Measurements from ENCODE around the gene HSBP1. TPM values are rescaled to one million over a fixed set of nuclear protein-coding genes. Genes with fewer than 3 reads are reported as not detected.

The HSBP1 gene
- total and polyA plus RNA-seq, 9 of the 15 experiments (the other 6 are each of a cell fraction or from before 2014, with no cell fraction given), result 84.9 to 677 (median 204) TPM

DNA sequence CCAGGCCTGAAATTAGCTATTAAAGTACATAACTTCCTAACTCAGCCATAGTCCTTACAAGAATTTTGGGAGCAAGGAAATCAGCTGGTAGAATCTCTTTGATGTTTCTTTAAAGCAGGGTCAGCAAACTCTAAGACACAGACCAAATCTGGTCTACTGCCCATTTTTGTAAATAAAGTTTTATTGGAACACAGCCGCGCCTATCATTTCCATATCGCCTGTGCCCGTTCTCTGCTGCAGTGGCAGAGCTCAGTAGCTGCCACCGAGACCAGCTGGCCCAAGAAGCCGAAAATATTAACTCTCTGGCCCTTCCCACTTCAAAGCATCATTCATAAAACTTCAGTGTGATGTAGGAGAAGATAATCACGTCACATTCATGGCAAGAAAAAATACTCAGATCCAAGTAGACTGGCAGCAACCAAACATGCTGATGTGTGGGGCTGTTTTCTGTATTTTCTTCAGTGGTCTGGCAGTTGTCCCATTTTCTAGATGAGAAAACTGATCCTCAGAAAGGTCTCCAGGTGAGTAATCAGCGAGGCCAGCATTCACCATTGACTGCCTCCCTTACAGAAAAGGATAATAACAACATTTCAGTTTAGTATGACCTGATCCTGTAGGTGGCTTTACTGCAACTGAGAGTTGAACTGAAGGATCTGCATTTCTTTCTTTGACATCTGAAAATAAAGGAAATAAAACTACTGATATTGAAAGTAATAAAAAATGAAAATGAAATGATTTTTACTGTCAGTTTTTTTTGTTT, 18.0 kb upstream of the HSBP1 start (continued):
- TF ChIP-seq ZBTB40 (IDR thresholded peaks at IDR 0.05), result peak; percentile 95
- TF ChIP-seq ZBTB40 (CRISPR knock-in tag; IDR thresholded peaks at IDR 0.05), result peak; percentile 76
- TF ChIP-seq WHSC1 (IDR thresholded peaks at IDR 0.05; ENCODE audit: low read length), result no peak
- TF ChIP-seq, protein P1, sequence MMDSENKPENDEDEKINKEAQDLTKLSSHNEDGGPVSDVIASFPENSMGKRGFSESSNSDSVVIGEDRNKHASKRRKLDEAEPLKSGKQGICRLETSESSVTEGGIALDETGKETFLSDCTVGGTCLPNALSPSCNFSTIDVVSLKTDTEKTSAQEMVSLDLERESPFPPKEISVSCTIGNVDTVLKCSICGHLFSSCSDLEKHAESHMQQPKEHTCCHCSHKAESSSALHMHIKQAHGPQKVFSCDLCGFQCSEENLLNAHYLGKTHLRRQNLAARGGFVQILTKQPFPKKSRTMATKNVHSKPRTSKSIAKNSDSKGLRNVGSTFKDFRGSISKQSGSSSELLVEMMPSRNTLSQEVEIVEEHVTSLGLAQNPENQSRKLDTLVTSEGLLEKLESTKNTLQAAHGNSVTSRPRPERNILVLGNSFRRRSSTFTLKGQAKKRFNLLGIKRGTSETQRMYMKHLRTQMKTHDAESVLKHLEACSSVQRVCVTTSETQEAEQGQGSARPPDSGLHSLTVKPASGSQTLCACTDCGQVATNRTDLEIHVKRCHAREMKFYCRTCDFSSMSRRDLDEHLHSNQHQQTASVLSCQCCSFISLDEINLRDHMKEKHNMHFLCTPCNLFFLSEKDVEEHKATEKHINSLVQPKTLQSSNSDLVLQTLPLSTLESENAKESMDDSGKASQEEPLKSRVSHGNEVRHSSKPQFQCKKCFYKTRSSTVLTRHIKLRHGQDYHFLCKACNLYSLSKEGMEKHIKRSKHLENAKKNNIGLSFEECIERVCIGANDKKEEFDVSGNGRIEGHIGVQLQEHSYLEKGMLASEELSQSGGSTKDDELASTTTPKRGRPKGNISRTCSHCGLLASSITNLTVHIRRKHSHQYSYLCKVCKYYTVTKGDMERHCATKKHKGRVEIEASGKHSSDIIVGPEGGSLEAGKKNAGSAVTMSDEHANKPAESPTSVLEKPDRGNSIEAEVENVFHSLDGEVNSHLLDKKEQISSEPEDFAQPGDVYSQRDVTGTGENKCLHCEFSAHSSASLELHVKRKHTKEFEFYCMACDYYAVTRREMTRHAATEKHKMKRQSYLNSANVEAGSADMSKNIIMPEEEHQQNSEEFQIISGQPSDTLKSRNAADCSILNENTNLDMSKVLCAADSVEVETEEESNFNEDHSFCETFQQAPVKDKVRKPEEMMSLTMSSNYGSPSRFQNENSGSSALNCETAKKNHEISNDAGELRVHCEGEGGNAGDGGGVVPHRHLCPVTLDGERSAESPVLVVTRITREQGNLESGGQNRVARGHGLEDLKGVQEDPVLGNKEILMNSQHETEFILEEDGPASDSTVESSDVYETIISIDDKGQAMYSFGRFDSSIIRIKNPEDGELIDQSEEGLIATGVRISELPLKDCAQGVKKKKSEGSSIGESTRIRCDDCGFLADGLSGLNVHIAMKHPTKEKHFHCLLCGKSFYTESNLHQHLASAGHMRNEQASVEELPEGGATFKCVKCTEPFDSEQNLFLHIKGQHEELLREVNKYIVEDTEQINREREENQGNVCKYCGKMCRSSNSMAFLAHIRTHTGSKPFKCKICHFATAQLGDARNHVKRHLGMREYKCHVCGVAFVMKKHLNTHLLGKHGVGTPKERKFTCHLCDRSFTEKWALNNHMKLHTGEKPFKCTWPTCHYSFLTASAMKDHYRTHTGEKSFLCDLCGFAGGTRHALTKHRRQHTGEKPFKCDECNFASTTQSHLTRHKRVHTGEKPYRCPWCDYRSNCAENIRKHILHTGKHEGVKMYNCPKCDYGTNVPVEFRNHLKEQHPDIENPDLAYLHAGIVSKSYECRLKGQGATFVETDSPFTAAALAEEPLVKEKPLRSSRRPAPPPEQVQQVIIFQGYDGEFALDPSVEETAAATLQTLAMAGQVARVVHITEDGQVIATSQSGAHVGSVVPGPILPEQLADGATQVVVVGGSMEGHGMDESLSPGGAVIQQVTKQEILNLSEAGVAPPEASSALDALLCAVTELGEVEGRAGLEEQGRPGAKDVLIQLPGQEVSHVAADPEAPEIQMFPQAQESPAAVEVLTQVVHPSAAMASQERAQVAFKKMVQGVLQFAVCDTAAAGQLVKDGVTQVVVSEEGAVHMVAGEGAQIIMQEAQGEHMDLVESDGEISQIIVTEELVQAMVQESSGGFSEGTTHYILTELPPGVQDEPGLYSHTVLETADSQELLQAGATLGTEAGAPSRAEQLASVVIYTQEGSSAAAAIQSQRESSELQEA (IDR thresholded peaks at IDR 0.05; ENCODE audit: low read depth), result no peak
- no peak for TF ChIP-seq CBX5 (IDR thresholded peaks at IDR 0.05; ENCODE audit: borderline replicate concordance, low read depth)
- no peak for TF ChIP-seq KLF6 (CRISPR knock-in tag; IDR thresholded peaks at IDR 0.05; ENCODE audit: borderline replicate concordance)

Data from K562 (cell line).